HCT116 (cell line): ENCODE measurements around the gene EXOC6B. TPM values are rescaled to one million over a fixed set of nuclear protein-coding genes. Genes with fewer than 3 reads are reported as not detected.

Source experiments
- ATAC-seq: fragments of 200-7000 bp; cut with Tn5 transposase; 2 replicates; pipeline ENCODE4 v1.9.1; 2020; ENCODE audit warnings: mild to moderate bottlenecking, moderate library complexity
- BruUV-seq: library from RNA; stranded (reverse); fragments of 400-500 nt; replicated peaks from 2 replicates; lab custom pipeline; 2021; lab: Mats Ljungman, UMichigan
- CTCF ChIA-PET: fragments of 300-600 bp; sonication (Branson Sonifier 250); formaldehyde crosslinking; loops from one replicate; lab custom pipeline; 2021; ENCODE audit warnings: antibody characterized with exemption; lab: Charles Lee
- POLR2A ChIA-PET: fragments of 300-600, 350-600 bp; sonication (Branson Sonifier 250); formaldehyde crosslinking; loops from one replicate; lab custom pipeline; 2021; ENCODE audit warnings: antibody characterized with exemption; lab: Charles Lee
- RAD21 ChIA-PET, 2 experiments: fragments of 300-600 bp; sonication (Branson Sonifier 250); formaldehyde crosslinking; loops; one replicate each; lab custom pipeline; 2023; ENCODE audit warnings: low total read pairs in 2 of 2; ENCODE audit not compliant: uncharacterized antibody in 2 of 2, unreplicated experiment in 2 of 2, low non-redundant PET in 1 of 2; lab: Charles Lee
- DNase-seq: peaks from one replicate; pipeline ENCODE4 v3.0.0-alpha.2; 2010; ENCODE audit warnings: low read depth, low spot score
- H2AFZ ChIP-seq: fragments of 200-600 bp; shearing (Covaris generic), sonication (generic); 2 replicates; pipeline ENCODE4 v1.6.1; 2017; ENCODE audit warnings: low read depth, mixed run types, mixed read lengths, antibody characterized with exemption, low read length; ENCODE audit not compliant: poor library complexity, severe bottlenecking
- H3K27ac ChIP-seq: 2 replicates; pipeline ENCODE4 v1.5.1; 2012; ENCODE audit warnings: low read depth, low read length
- H3K27me3 ChIP-seq: fragments of 200-600 bp; sonication (generic); 2 replicates; pipeline ENCODE4 v1.6.1; 2016; ENCODE audit warnings: mixed run types, low read length, mixed read lengths; ENCODE audit not compliant: insufficient read depth
- H3K36me3 ChIP-seq, 2 experiments: fragments of 200-500 bp in 1 of 2; fragments of 200-600 bp in 1 of 2; sonication (Bioruptor generic) in 1 of 2; sonication (generic) in 1 of 2; 2 replicates each; pipeline versions ENCODE4 v1.5.1 to v1.6.1; 2014 to 2016; ENCODE audit warnings: low read length in 2 of 2, inconsistent platforms in 1 of 2, mixed read lengths in 1 of 2, mixed run types in 1 of 2; ENCODE audit not compliant: insufficient read depth in 2 of 2, control insufficient read depth in 1 of 2
- H3K4me1 ChIP-seq, 2 experiments: fragments of 200-600 bp in 1 of 2; sonication (generic) in 1 of 2; 2 replicates each; pipeline versions ENCODE4 v1.5.1 to v1.6.1; 2012 to 2017; ENCODE audit warnings: low read length in 2 of 2, inconsistent platforms in 1 of 2, mild to moderate bottlenecking in 1 of 2, mixed read lengths in 1 of 2, mixed run types in 1 of 2, moderate library complexity in 1 of 2; ENCODE audit not compliant: insufficient read depth in 2 of 2, control insufficient read depth in 1 of 2
- H3K4me2 ChIP-seq: fragments of 200-600 bp; sonication (generic); 2 replicates; pipeline ENCODE4 v1.6.1; 2017; ENCODE audit warnings: mixed run types, low read length, mixed read lengths
- H3K4me3 ChIP-seq, 2 experiments: fragments of 200-600 bp in 1 of 2; sonication (generic) in 1 of 2; replicated peaks in 1 of 2; 2 replicates each; pipeline ENCODE4 v1.5.1; 2011 to 2016; ENCODE audit warnings: low read length in 2 of 2, control low read depth in 1 of 2, low read depth in 1 of 2, mild to moderate bottlenecking in 1 of 2, mixed read lengths in 1 of 2, mixed run types in 1 of 2
- H3K79me2 ChIP-seq: fragments of 200-600 bp; sonication (generic); 2 replicates; pipeline ENCODE4 v1.6.1; 2017; ENCODE audit warnings: mild to moderate bottlenecking, mixed run types, low read length, moderate library complexity, mixed read lengths; ENCODE audit not compliant: insufficient read depth
- H3K9ac ChIP-seq: fragments of 200-600 bp; sonication (generic); 2 replicates; pipeline ENCODE4 v1.6.1; 2016; ENCODE audit warnings: low read length, mixed read lengths
- H3K9me2 ChIP-seq: fragments of 200-600 bp; sonication (generic), shearing (Covaris generic); 2 replicates; pipeline ENCODE4 v1.6.1; 2017; ENCODE audit warnings: mixed run types, mild to moderate bottlenecking, moderate library complexity; ENCODE audit not compliant: insufficient read depth
- H3K9me3 ChIP-seq, 2 experiments: fragments of 200-500 bp in 1 of 2; fragments of 200-600 bp in 1 of 2; sonication (Bioruptor generic) in 1 of 2; sonication (generic) in 1 of 2; 2 replicates each; pipeline ENCODE4 v1.6.1; 2014 to 2017; ENCODE audit warnings: low read length in 2 of 2, mixed read lengths in 2 of 2, inconsistent platforms in 1 of 2, low read depth in 1 of 2, mild to moderate bottlenecking in 1 of 2, mixed run types in 1 of 2, moderate library complexity in 1 of 2; ENCODE audit not compliant: control insufficient read depth in 1 of 2, insufficient read depth in 1 of 2
- H4K20me1 ChIP-seq: fragments of 200-600 bp; sonication (generic), shearing (Covaris generic); 2 replicates; pipeline ENCODE4 v1.6.1; 2017; ENCODE audit warnings: mixed run types, mild to moderate bottlenecking, moderate library complexity; ENCODE audit not compliant: insufficient read depth
- CEBPB ChIP-seq: IDR thresholded peaks from 2 replicates; pipeline ENCODE4 v1.6.1; 2012; ENCODE audit warnings: low read depth
- EGR1 ChIP-seq: IDR thresholded peaks from 2 replicates; pipeline ENCODE4 v1.6.1; 2012; ENCODE audit warnings: low read depth
- POLR2AphosphoS5 ChIP-seq: IDR thresholded peaks from 2 replicates; pipeline ENCODE4 v1.6.1; 2011; ENCODE audit warnings: mild to moderate bottlenecking, low read depth, low read length, moderate library complexity
- RAD21 ChIP-seq: IDR thresholded peaks from 2 replicates; pipeline ENCODE4 v1.6.1; 2012; ENCODE audit warnings: low read depth, mild to moderate bottlenecking
- SP1 ChIP-seq: IDR thresholded peaks from 2 replicates; pipeline ENCODE4 v1.6.1; 2012; ENCODE audit warnings: low read depth
- SRF ChIP-seq: IDR thresholded peaks from 2 replicates; pipeline ENCODE4 v1.6.1; 2012; ENCODE audit warnings: low read depth
- intact Hi-C: fragments of 100-400 bp; cut with micrococcal nuclease; formaldehyde crosslinking; loops from 2 replicates; pipeline ENCODE4 v1.10.0; 2022
- total RNA-seq: library from RNA; stranded (reverse); gene quantifications from one replicate; pipeline ENCODE4 v1.2.1, GENCODE V29; 2021; ENCODE audit not compliant: unreplicated experiment
- TF ChIP-seq, protein P1 (sequence below): IDR thresholded peaks from 2 replicates; pipeline ENCODE4 v1.6.1; 2012
- TF ChIP-seq, protein P2 (sequence below): IDR thresholded peaks from 2 replicates; pipeline ENCODE4 v1.6.1; 2012
- TF ChIP-seq, protein P3 (sequence below): IDR thresholded peaks from 2 replicates; pipeline ENCODE4 v1.6.1; 2012; ENCODE audit warnings: low read depth

EXOC6B gene
- total RNA-seq, 1 experiment from 2014 or later: 25.4 TPM

DNA sequence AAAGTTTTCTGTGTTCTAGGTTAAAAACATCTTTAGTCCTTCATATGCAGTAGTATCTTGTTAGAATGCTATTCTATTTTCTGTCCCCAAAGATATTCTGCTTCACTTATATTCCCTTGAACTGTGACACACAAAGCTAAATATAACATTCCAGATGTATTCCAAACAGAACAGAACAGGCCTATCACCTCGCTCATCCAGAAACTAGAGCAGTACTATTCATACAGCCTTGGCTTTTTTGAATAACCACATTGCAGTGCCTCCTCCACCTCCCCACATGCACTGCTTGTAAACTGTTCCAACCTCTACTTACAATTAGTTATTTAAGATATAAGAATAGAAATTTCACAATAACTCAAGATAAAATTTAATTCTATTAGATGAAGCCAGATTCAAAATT lies 196.8 kb downstream of the EXOC6B start (continued):
- no peak for TF ChIP-seq RAD21
- TF ChIP-seq CEBPB: no peak
- TF ChIP-seq, protein P1, sequence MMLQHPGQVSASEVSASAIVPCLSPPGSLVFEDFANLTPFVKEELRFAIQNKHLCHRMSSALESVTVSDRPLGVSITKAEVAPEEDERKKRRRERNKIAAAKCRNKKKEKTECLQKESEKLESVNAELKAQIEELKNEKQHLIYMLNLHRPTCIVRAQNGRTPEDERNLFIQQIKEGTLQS: no peak
- TF ChIP-seq POLR2AphosphoS5: no peak

DNA sequence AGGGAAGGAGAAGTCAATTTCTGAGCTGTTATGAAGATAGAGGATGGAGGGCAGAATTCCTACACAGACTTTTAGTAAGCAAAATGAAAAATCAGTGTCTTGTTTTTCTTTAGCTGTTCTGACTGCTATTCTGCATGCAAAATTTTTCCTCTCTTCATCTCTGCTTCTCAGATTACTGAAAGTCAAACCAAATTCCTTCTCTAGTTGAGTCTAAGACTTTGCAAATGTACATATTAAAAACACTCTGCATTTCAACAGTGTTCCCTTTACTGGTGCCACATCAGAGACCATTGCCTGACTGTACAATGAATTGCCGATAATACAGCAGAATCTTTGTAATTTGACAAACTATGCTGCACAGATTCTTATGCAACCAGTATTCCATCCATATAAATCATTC lies 198.8 kb downstream of the EXOC6B start:
- DNase-seq (no peak), ATAC-seq (no peak)
- no peaks in the 10 kb centered on the region for H3K9me3 ChIP-seq
- H2AFZ ChIP-seq: no peak overlapping the region
- H3K27me3 ChIP-seq: no peaks in the 10 kb centered on the region
- H4K20me1 ChIP-seq: no peaks in the 10 kb centered on the region
- BruUV-seq: no TSS peak
- H3K9ac ChIP-seq: no peak overlapping the region
- no peak overlapping the region for H3K4me3 ChIP-seq
- no peaks in the 10 kb centered on the region for H3K79me2 ChIP-seq
- H3K4me1 ChIP-seq: no peaks in the 10 kb centered on the region
- TF ChIP-seq, protein P2, sequence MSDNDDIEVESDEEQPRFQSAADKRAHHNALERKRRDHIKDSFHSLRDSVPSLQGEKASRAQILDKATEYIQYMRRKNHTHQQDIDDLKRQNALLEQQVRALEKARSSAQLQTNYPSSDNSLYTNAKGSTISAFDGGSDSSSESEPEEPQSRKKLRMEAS: no peak
- no peak for TF ChIP-seq SP1
- TF ChIP-seq EGR1: no peak
- no peak for TF ChIP-seq SRF
- TF ChIP-seq, protein P3, sequence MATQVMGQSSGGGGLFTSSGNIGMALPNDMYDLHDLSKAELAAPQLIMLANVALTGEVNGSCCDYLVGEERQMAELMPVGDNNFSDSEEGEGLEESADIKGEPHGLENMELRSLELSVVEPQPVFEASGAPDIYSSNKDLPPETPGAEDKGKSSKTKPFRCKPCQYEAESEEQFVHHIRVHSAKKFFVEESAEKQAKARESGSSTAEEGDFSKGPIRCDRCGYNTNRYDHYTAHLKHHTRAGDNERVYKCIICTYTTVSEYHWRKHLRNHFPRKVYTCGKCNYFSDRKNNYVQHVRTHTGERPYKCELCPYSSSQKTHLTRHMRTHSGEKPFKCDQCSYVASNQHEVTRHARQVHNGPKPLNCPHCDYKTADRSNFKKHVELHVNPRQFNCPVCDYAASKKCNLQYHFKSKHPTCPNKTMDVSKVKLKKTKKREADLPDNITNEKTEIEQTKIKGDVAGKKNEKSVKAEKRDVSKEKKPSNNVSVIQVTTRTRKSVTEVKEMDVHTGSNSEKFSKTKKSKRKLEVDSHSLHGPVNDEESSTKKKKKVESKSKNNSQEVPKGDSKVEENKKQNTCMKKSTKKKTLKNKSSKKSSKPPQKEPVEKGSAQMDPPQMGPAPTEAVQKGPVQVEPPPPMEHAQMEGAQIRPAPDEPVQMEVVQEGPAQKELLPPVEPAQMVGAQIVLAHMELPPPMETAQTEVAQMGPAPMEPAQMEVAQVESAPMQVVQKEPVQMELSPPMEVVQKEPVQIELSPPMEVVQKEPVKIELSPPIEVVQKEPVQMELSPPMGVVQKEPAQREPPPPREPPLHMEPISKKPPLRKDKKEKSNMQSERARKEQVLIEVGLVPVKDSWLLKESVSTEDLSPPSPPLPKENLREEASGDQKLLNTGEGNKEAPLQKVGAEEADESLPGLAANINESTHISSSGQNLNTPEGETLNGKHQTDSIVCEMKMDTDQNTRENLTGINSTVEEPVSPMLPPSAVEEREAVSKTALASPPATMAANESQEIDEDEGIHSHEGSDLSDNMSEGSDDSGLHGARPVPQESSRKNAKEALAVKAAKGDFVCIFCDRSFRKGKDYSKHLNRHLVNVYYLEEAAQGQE: no peak
- TF ChIP-seq POLR2AphosphoS5: no peak
- intact Hi-C loops: no loop called here
- no peak overlapping the region for H3K27ac ChIP-seq
- ChIA-PET RAD21 (no interaction called here), POLR2A (no interaction called here), CTCF (no interaction called here)
- H3K9me2 ChIP-seq: no peaks in the 10 kb centered on the region
- no peaks in the 10 kb centered on the region for H3K36me3 ChIP-seq
- no peak overlapping the region for H3K4me2 ChIP-seq
